HT1080 (cell line): ENCODE results near the gene CHST11. TPM values are rescaled to one million over a fixed set of nuclear protein-coding genes. Genes with fewer than 3 reads are reported as not detected.

Experiments used
- DNase-seq: peaks from one replicate; pipeline ENCODE4 v3.0.0-alpha.2; 2015; ENCODE audit warnings: low read depth
- total RNA-seq: library from RNA; depleted of rRNA; stranded (reverse); fragments of >200 nt; shearing (Covaris generic); gene quantifications from 2 replicates; pipeline ENCODE4 v1.2.3, GENCODE V29; 2014

The CHST11 gene
- total RNA-seq, 1 experiment from 2014 or later = 54.3 TPM

DNA sequence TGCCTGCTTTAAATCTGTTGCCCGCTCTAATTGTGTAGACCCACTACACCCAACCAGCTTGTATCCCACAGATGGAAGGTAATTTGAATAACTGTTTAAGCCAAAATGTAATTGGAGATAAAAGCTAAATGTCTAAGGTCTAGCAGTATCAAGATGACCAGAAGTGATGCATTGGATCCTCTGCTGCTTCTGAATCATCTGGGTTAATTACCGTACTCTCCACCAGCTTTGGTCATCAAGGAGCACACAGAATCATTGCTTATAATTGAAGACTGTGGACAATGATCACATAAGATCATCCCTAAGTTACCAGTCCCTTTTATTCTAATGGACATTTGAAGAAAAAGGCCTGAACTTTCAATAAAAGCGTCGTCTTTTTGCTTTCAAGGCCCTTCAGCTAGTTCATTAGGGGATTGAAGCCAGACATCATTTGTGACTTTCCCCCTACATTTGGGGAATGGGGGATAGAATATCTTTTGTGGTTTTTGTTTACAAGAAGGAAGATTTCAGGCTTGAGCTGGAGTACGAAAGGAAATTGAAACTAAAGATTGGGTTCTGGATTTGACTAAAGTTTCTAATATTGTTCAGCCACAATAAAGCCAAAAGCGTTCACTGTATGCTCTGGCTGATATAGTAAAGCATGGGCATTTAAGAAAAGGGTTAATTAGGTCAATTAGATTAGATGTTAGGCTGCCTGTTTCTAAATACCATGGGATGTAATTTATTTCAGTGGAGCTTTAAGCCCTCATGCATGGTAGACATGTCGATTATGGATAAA, 123.2 kb downstream of the CHST11 start:
- DNase-seq = no peak

DNA sequence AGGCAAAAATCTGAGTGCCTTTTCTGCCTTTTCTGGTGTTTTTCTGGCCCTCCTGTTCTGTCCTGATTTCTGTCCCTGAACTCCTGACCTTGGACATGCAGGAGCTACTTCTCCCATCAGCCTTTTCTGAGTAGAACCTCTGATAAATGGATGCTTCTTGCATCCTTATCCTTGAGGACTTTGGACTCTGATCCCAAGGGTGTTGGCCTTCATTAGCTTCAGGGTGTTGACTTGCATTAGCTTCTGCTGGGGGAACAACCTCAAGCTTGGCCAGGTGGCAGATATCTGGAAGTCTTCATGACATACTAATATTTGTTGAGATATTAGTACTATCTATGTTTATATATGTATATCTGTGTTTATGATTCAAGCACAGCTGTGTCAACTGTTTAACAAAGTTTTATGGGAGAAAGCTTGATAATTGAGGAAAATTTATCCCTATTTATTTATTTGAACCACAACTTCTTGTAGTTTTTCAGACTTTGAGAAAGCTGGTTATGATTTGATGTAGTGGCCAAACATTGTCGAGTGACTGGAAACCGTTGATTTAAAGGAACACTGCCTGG, 124.3 kb downstream of the CHST11 start:
- DNase-seq = no peak

DNA sequence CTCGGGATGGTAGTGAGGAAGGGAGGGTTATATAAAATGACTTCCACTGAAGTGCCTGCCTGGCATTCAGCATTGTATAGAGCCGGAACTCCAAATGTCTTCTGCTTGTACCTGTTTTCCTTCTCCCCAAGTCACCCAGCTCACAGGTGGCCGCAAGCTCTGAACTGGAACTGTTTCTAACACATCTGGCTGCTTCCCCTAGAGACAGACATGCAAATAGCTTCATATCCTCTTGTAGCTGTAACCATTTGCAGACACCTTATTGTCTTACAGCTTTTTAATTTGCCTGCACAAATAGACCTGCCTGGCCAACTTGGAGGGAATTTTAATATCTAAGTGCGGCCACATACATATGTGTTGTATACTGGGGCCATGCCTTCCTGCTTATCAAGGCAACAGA, 126.0 kb downstream of the CHST11 start:
- no peak for DNase-seq

DNA sequence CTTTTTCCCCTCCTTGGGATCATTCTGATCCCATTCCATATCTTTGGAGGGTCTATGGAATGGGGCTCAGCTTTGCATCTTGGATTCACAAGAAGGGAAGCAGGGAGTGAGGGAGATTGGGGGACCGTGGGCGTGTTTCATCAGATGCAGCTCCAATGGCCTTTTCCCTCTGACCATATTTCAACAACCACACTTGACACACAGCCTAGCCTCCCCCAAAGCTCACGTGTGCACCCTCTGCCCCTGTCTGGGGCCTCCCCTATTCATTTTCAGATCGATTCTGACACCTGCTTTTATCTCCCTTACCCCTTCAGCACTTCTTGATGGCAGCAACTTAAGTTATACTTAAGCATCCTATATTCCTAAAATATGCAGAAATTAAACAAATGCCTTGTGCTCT, 126.6 kb downstream of the CHST11 start:
- no peak for DNase-seq

DNA sequence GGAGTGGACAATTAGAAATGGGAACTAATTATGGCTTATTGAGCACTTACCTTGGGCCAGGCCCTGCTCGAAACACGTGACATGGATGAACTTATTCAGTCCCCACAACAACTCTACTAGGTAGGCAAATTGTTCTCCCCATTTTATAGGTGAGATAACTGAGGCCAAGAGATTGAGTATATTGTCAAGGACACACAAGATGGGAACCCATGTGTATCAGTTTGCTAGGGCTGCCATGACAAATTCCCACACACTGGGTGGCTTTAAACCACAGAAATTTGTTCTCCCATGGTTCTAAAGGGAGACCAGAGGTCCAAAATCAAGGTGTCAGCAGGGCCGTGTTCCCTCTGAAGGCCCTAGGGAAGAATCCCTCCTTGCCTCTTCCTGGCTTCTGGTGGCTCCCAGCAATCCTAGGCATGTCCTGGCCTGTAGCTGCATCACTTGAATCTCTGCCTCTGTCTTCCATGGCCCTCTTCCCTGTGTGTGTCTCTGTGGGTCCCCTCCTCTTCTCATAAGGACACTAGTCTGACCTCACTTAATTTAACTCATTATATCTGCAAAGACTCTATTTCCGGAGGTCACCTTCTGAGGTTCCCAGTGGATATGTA, 128.8 kb downstream of the CHST11 start:
- DNase-seq = no peak

DNA sequence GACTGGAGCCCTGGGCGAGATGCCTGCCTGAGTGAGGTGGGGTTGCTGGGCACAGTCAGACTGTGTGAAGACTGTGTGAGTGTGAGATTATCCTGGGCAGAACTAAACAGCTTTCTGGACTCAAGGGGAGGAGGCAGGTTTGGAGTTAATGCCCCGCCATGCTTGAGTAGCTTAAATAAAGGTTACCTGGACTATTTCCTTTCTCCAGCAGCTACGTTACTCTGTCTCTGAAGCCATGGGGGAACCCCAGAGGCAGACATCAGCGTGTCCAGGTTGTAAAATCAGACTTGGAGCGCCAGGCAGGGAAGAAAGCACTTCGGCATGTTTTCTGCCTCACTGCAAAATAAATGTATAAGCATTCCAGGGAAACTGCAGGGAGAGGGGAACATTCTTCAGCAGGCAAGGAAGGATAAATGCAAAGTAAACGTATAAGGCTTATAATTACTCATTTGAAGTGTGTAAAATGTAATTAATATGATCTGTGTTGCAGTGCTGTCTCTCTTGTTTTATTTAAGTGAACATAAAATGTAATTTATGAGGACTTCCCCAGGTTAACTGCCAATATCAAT, 129.7 kb downstream of the CHST11 start:
- DNase-seq = no peak

DNA sequence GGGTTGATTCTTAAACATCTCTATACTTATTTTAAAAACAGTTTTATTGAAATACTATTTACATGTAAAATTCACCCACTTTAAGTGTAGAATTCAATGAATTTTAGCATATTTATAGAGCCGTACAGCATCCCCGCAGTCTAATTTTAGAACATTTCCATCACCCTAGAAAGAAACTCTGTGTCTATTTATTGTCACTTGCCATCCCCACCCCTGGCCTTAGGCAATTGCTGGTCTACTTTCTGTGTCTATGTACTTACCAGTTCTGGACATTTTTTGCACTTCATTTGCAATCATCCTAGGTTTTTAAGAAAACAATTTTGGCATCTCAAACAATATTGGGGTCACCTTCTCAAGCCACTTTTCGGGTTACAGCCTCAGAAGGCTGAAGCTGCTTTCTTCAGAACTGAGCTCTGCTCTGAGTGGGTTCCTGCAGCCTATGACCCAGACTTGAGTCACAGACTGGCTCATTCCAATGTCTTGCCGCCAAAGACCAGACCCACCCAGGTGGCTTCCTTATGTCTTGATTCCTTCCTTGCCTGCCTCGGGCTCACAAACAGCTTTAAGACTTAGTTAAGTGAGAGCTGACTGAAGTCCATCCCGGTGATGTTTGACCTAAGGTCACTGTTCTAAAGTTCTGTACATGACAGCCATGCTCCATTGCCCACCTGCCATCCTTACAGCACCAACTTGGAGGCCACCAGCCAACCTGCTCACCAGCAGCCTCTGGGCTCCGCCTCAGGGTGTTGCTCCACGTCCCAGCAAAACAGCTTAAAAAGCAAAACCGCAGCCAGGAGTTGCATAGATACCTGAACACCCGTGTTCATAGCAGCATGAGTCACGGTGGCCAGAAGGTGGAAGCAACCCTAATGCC, 131.5 kb downstream of the CHST11 start:
- peak; percentile 92 for DNase-seq

DNA sequence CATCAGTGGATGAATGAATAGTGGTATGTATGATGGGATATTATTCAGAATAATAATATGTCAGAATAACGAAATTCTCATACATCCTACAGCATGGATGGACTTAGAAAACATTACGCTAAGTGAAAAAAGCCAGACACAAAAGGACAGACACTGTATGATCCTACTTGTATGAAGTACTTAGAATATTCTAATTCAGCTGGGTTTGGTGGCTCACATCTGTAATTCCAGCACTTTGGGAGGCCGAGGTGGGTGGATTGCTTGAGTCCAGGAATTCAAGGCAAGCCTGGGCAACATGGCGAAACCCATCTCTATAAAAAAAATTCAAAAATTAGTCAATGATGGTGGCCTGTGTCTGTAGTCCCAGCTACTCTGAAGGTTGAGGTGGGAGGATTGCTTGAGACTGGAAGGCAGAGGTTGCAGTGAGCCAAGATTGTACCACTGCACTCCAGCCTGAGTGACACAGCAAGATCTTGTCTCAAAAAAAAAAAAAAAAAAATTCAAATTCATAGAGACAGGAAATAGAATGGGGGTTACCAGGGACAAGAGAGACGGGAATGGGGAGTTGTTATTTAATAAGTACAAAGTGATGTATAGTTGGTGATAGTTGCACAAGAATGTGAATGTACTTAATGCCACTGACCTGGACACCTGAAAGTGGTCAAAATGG, 132.3 kb downstream of the CHST11 start:
- peak; percentile 50 for DNase-seq

DNA sequence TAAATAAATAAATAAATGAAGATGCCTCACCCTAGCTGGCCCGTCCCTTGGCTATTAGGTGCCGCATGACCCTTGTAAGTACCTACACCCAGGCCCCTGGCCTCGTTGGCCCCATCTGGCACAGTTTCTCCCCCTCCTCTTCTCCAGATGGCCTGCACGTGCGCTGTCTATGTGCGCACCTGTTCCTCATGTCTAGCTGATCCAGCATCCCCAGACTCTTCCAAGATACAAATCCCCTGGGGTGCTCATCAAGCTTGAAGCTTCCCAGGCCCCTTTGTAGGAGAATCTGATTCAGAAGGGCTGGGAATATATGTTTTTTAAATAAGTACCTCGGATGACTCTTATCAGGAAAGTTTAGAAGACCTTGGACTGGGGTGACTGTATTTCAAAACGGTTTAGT, 133.3 kb downstream of the CHST11 start:
- no peak for DNase-seq

DNA sequence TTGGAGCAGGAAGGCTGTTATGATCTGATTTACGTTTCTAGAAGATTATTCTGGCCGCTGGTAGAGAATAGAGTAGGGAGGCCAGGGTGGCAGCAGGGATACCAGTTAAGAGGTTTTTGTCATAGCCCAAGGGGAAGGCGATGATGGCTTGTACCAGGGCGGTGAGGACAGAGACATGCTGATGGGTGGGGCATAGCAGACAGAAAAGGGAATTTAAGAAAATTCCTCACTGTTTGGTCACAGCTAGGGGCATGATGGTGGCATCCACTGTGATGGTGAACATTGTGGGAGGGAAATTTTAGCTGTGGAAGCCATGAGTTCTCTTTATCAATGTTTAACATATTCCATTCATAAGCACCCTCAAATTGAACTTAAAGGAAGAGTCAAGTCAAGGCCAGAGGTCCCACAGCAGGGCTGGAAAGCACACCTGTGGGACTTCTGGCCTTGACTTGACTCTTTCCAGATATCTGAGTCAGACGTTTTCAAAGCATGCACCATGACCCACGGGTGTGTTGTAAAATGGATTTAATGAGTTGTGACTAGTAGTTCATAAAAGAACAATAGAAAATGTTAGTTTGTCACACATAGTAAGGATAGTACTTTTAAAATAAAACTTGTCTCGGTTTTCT, 134.6 kb downstream of the CHST11 start:
- no peak for DNase-seq

DNA sequence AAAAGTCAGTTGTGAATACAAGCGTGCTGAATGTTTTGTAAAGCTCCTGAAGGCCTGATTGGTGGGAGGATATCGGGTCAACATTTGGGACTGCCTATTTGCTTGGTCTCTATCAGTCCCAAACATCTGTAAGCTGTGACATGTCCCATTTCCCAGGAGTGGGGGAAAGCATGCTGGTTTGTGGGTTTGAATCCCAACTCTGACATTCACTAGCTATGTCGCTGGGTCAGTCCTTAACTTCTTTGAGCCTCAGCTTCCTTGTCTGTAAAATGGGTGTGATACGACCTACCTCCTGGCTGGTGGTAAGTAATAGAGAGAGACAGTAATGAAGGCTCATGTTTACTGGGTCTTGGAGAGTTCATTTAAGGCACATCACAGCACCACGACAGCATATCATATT, 136.7 kb downstream of the CHST11 start:
- DNase-seq = no peak

DNA sequence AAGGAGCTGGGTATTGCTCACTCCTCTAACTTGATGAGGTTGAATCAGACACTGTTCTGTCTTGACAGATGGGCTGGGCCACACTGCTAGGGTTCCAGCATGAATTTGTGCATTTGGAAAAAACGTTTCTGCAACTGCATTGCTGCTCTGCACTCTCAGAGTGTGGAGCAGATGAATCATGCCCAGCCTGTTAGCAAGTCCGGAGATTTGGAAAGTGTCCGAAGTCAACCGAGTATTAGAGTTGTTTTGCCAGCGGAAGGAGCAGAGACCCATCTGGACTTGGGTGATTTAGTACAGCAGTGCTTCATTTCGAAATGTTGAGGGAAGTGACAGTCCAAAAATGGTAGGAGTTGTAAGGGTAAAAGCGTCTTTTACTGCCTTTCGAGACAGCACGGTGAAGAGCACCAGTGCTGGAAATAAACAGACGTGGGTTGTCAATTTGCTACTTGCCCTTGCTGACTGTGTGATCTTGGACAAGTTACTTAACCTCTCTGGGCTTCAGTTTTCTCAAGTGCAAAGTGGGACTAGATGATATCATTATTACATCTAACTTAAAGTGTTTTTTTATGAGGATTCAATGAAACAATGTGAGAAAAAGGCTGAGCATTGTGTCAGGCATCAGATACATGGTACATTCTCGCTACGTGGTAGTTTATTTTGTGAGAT, 139.5 kb downstream of the CHST11 start:
- DNase-seq = peak; percentile 89

DNA sequence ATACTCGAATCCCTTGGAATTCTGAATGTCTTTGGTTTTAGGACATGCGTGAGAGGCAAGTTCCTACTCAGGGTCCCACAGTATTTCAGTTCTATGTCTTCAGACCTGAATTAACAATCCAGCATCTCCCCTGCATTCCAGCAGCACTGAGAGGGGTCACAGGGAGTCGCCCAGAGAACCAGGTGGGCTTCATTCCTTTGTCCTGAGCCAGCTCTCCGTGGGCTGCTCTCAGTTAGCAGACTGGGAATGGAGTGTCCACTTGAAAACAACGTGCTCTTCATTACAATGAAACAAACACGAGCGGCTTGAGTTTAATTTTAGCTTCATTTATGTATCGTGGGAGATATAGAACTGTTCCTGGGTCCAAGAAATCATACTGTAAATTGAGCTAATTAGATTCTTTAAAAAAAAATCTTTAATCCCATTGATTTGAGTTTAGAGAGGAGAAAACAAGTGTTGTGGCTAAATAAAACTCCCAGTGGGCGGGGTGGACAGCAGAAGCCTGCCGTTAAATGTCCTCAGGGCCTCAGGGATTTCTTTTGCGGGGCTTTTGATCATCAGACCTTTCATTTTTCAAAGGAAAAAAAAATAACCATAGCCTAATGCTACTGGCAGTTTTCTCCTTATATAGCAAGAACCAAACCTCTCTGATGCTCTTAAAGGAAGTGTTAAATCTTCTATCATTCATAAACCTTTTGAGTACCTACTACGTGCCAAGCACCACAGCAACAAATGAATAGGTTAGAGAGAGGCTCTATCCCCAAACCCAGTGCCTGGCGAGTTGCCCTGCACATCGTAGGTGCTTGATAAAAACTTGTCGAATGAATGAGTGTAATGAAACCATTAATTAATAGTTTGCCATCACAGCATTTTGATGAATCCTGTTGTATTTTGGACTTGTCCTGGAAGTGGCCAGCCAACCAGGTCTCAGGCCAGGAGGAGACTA, 140.4 kb downstream of the CHST11 start:
- no peak for DNase-seq

DNA sequence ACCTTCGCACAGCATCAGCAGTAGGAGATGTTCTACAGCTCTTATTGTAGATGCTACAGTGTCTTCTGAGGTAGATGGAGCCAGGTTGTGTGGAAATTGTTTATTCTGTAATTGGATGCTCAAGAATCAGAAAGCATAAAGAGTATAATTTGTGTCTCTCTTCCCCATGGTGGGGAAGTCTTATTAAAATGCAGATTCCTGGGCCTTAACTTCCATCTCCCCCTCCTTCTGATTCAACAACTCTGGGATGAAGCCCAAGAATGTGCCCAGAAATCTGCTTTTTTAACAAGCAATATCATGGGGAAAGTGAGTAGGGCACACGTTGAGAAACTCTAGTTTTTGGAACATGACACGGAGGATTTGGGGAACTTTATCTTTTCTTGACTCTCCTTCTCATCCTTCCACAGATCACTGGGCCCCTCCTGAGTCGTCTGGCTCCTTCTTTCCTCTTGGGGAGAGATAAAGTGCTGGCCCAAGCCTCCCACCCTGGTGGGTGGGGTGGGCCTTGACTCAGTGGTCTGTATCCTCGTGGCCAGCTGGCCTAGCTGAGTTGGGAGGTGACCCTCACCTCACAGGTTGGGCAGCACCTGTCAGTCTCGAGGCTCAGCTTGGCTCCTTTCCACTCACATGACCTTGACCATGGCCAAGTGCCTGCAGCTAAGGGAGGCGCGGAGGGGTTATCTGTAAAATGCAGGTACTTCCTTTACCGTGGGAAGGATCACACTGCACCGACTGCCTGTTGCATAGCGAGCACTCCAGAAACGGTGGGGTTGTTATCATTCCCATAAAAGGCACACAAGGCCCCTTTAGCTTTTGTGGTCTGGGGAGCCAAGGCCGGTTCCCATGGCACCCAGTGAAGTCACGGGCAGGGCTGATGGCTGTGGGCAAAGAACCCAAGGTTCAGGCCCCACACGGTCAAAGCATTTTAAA, 141.9 kb downstream of the CHST11 start:
- no peak for DNase-seq

DNA sequence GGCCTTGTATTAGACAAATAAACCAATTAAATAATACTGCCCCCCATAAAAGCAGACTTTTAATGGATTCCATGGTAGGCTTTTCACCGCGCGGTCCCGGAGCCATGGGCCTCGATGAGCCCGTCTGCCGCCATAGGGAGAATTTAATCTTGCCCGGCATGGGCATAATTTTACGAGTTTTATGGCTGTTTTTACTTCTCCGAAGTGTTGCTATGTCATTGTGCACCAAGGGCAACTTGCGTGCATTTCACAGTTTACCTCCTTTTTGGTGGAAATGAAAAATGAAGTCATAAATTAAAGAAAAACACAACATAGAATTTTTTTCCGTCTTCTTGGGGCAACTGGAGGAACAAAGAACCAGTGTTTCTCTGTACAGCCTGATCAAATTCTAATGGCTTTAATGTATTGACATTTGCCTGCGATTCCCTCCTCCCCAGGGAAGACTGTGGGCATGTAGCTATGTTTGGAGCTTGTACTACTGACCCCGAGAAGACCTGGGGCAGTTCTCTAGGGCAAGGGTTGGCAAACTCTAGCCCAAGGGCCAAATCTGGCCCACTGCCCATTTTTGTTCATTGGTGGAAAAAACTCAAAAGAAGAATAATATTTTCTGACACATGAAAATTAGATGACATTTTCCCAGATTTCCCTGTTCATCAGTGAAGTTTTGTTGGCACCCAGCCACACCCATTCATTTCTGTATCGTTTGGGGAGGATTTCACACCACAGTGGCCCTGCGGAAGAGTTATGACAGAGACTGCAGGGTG, 142.7 kb downstream of the CHST11 start:
- no peak for DNase-seq

DNA sequence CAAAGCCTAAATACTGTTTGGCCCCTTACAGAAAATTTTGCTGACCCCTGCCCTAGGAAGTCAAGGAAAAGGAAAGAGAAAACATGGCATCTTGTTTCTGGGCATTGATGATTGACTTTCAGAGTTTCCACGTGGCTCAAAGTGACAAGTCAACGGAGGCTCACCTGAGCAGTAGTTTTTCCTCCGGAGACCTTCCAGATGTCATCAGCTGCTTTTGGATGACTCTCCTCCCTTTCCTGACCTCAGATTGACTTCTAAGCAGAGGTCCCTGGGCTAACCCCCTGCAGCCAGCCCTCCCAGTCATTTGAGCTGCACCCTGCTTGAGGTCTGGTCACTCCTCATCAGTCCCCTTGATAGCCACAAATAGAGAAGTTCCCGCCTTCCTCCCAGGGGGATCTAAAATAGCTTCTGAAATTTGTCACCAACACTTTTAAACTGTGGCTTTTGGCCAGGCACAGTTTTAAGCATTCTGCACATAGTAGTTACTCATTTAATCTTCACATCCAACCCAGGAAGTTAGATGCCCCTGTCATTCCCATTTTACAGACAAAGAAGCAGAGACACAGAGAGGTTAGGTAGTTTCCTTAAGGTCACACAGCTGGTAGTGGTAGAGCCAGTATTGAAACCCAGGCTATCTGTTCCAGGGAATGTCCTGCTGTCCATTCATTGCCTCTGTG, 143.4 kb downstream of the CHST11 start:
- DNase-seq = no peak
